Endodermal cell (in vitro differentiated cells): ENCODE measurements around the gene RALGAPA1. TPM values are rescaled to one million over a fixed set of nuclear protein-coding genes. Genes with fewer than 3 reads are reported as not detected.

ENCODE experiments used
- DNase-seq: peaks from one replicate; pipeline ENCODE4 v3.0.0-alpha.2; 2017
- H3K27ac ChIP-seq: 2 replicates; pipeline ENCODE4 v1.5.1; 2013; ENCODE audit warnings: mild to moderate bottlenecking, low read depth, low read length, moderate library complexity
- H3K27me3 ChIP-seq: 2 replicates; pipeline ENCODE4 v1.6.1; 2013; ENCODE audit warnings: mild to moderate bottlenecking, low read length, moderate library complexity; ENCODE audit not compliant: insufficient read depth, control insufficient read depth, poor library complexity, severe bottlenecking
- H3K36me3 ChIP-seq: 2 replicates; pipeline ENCODE4 v1.7.0; 2013; ENCODE audit warnings: mild to moderate bottlenecking, low read length, moderate library complexity; ENCODE audit not compliant: control insufficient read depth, insufficient read depth
- H3K4me1 ChIP-seq: one replicate; pipeline ENCODE4 v1.7.0; 2013; ENCODE audit warnings: low read length; ENCODE audit not compliant: control insufficient read depth, insufficient read depth
- H3K4me3 ChIP-seq: 2 replicates; pipeline ENCODE4 v1.5.1; 2013; ENCODE audit warnings: mild to moderate bottlenecking, low read length, moderate library complexity
- H3K9ac ChIP-seq: 2 replicates; pipeline ENCODE4 v1.6.1; 2013; ENCODE audit warnings: mild to moderate bottlenecking, low read length, moderate library complexity; ENCODE audit not compliant: poor library complexity, severe bottlenecking; ENCODE audit errors: extremely low read depth
- H3K9me3 ChIP-seq: 2 replicates; pipeline ENCODE4 v1.6.1; 2013; ENCODE audit warnings: mild to moderate bottlenecking, low read length, moderate library complexity; ENCODE audit not compliant: control insufficient read depth
- H3K27ac Mint-ChIP-seq: 2 replicates; pipeline ENCODE4 v1.8.0; 2020; ENCODE audit warnings: mixed read lengths
- H3K27me3 Mint-ChIP-seq: 2 replicates; pipeline ENCODE4 v1.8.0; 2021; ENCODE audit warnings: mild to moderate bottlenecking, mixed read lengths; ENCODE audit not compliant: insufficient read depth
- H3K36me3 Mint-ChIP-seq: 2 replicates; pipeline ENCODE4 v1.8.0; 2020; ENCODE audit warnings: low read depth, mixed read lengths
- H3K4me1 Mint-ChIP-seq: 2 replicates; pipeline ENCODE4 v1.8.0; 2020; ENCODE audit warnings: mixed read lengths
- H3K4me3 Mint-ChIP-seq: 2 replicates; pipeline ENCODE4 v1.8.0; 2020; ENCODE audit warnings: mild to moderate bottlenecking, moderate library complexity, mixed read lengths
- H3K9me3 Mint-ChIP-seq: 2 replicates; pipeline ENCODE4 v1.8.0; 2020; ENCODE audit warnings: mild to moderate bottlenecking, mixed read lengths
- CTCF ChIP-seq: fragments of 200-600 bp; sonication (generic); conservative IDR thresholded peaks from 2 replicates; pipeline ENCODE4 v1.5.0; 2021; ENCODE audit warnings: antibody characterized with exemption, mild to moderate bottlenecking
- WGBS, 2 experiments: methylation state at CpG; one replicate each; pipeline versions ENCODE4 v1.1.5 to v1.1.7; 2013; ENCODE audit warnings: missing lambda C conversion rate in 2 of 2, mixed read lengths in 1 of 2; ENCODE audit not compliant: insufficient coverage in 1 of 2, insufficient read length in 1 of 2; 5-methylcytosine and 5-hydroxymethylcytosine counted together
- total RNA-seq, 2 donors: library from RNA; stranded (reverse); fragmentation: NEBNext Ultra II Directional in 1 of 2; extraction: Animal tissue kit (Norgen Biotek cat#: 25700) in 1 of 2; gene quantifications; 2 replicates in 1 of 2; 3 replicates in 1 of 2; pipeline ENCODE4 v1.2.1, GENCODE V29; 2021

The RALGAPA1 gene
- total RNA-seq, 2 donors from 2014 or later, result 31.2 to 36.3 TPM

GRCh38 chr14:35715079-35715478 is 94.0 kb downstream of the RALGAPA1 start:
- peaks cover 32% of the 10 kb centered on the region for H3K36me3 Mint-ChIP-seq
- DNase-seq, result no peak
- Histone ChIP-seq H3K9ac (no peak overlapping the region), H3K4me1 (no peaks in the 10 kb centered on the region), H3K4me3 (no peak overlapping the region), H3K36me3 (peaks cover 15% of the 10 kb centered on the region), H3K27me3 (no peaks in the 10 kb centered on the region), H3K27ac (no peak overlapping the region), H3K9me3 (no peaks in the 10 kb centered on the region)
- no peaks in the 10 kb centered on the region for H3K9me3 Mint-ChIP-seq
- TF ChIP-seq CTCF, result no peak
- H3K4me1 Mint-ChIP-seq, result no peaks in the 10 kb centered on the region
- no peak overlapping the region for H3K4me3 Mint-ChIP-seq
- H3K27me3 Mint-ChIP-seq, result no peaks in the 10 kb centered on the region
- no peak overlapping the region for H3K27ac Mint-ChIP-seq
- WGBS, 2 experiments, result 93% methylated on average over 1 of the region's 1 CpG; no CpG with 5 or more reads in 1 of the 2 experiments

- no peaks in the 10 kb centered on the region for H3K9me3 Mint-ChIP-seq
- H3K27ac ChIP-seq, result no peak overlapping the region
- H3K4me1 Mint-ChIP-seq, result no peaks in the 10 kb centered on the region
- no peak for DNase-seq
- H3K4me3 Mint-ChIP-seq, result no peak overlapping the region
- 67 to 71% methylated on average over 2 to 3 of the region's 3 CpGs for WGBS, 2 experiments
- H3K4me3 ChIP-seq, result no peak overlapping the region
- no peaks in the 10 kb centered on the region for H3K9me3 ChIP-seq
- peaks cover 26% of the 10 kb centered on the region for H3K36me3 ChIP-seq
- no peak overlapping the region for H3K27ac Mint-ChIP-seq
- H3K27me3 ChIP-seq, result no peaks in the 10 kb centered on the region
- no peak overlapping the region for H3K9ac ChIP-seq
- no peaks in the 10 kb centered on the region for H3K27me3 Mint-ChIP-seq
- no peaks in the 10 kb centered on the region for H3K4me1 ChIP-seq
- no peak for TF ChIP-seq CTCF
- H3K36me3 Mint-ChIP-seq, result peaks cover 27% of the 10 kb centered on the region
Measured at GRCh38 chr14:35712466-35712865, 96.6 kb downstream of the RALGAPA1 start.

GRCh38 chr14:35708062-35708461 is 101.0 kb downstream of the RALGAPA1 start:
- DNase-seq, result no peak
- whole genome bisulfite sequencing, 2 experiments, result 80 to 96% methylated on average over 1 of the region's 1 CpG
- no peaks in the 10 kb centered on the region for H3K9me3 ChIP-seq
- Mint-ChIP-seq H3K36me3 (peaks cover 26% of the 10 kb centered on the region), H3K4me3 (no peak overlapping the region), H3K27me3 (no peaks in the 10 kb centered on the region), H3K9me3 (no peaks in the 10 kb centered on the region), H3K4me1 (no peaks in the 10 kb centered on the region), H3K27ac (no peak overlapping the region)
- peaks cover 16% of the 10 kb centered on the region for H3K36me3 ChIP-seq
- no peak overlapping the region for H3K9ac ChIP-seq
- no peak overlapping the region for H3K27ac ChIP-seq
- H3K27me3 ChIP-seq, result no peaks in the 10 kb centered on the region
- TF ChIP-seq CTCF, result no peak
- no peak overlapping the region for H3K4me3 ChIP-seq
- no peaks in the 10 kb centered on the region for H3K4me1 ChIP-seq
